DND-41 (cell line): ENCODE measurements around the gene VPS18.
A peak's percentile ranks its signal among the peaks of the same experiment; 100 is the strongest.

Experiments used
- ATAC-seq: fragments of 200-7000 bp; cut with Tn5 transposase; 3 replicates; pipeline ENCODE4 v1.9.1; 2021; ENCODE audit warnings: low read depth; ENCODE audit not compliant: insufficient read depth
- DNase-seq: peaks from one replicate; pipeline ENCODE4 v3.0.0-alpha.2; 2020
- H2AFZ ChIP-seq: 2 replicates; pipeline ENCODE4 v1.6.0; 2012; ENCODE audit warnings: low read depth, low read length
- H3K27ac ChIP-seq: 2 replicates; pipeline ENCODE4 v1.5.1; 2012; ENCODE audit warnings: low read length, inconsistent platforms
- H3K27me3 ChIP-seq: fragments of 200-600 bp; sonication (generic); 2 replicates; pipeline ENCODE4 v1.6.0; 2012; ENCODE audit warnings: low read length, mild to moderate bottlenecking, inconsistent platforms; ENCODE audit not compliant: insufficient read depth, poor library complexity
- H3K36me3 ChIP-seq: 2 replicates; pipeline ENCODE4 v1.5.1; 2012; ENCODE audit warnings: low read length, inconsistent platforms; ENCODE audit not compliant: insufficient read depth
- H3K4me1 ChIP-seq: 2 replicates; pipeline ENCODE4 v1.5.1; 2012; ENCODE audit warnings: mild to moderate bottlenecking, low read length; ENCODE audit not compliant: insufficient read depth
- H3K4me2 ChIP-seq: 2 replicates; pipeline ENCODE4 v1.6.0; 2012; ENCODE audit warnings: mild to moderate bottlenecking, moderate library complexity, low read length, inconsistent platforms; ENCODE audit not compliant: insufficient read depth
- H3K4me3 ChIP-seq, 2 experiments: fragments of 200-600 bp in 1 of 2; shearing (Covaris generic) in 1 of 2; 2 replicates each; pipeline ENCODE4 v1.5.1; 2012 to 2016; ENCODE audit warnings: inconsistent platforms in 2 of 2, low read length in 2 of 2, mild to moderate bottlenecking in 2 of 2, low read depth in 1 of 2, moderate library complexity in 1 of 2
- H3K79me2 ChIP-seq: 2 replicates; pipeline ENCODE4 v1.6.0; 2012; ENCODE audit warnings: low read length, inconsistent platforms; ENCODE audit not compliant: insufficient read depth
- H3K9ac ChIP-seq: 2 replicates; pipeline ENCODE4 v1.6.0; 2012; ENCODE audit warnings: low read depth, mild to moderate bottlenecking, inconsistent platforms, low read length, moderate library complexity
- H3K9me3 ChIP-seq: 2 replicates; pipeline ENCODE4 v1.5.1; 2012; ENCODE audit warnings: low read length, moderate library complexity, mild to moderate bottlenecking, inconsistent platforms; ENCODE audit not compliant: insufficient read depth, severe bottlenecking
- H4K20me1 ChIP-seq: 2 replicates; pipeline ENCODE4 v1.6.0; 2012; ENCODE audit warnings: low read length; ENCODE audit not compliant: insufficient read depth
- CTCF ChIP-seq: IDR thresholded peaks from 2 replicates; pipeline ENCODE4 v1.5.1; 2012; ENCODE audit warnings: borderline replicate concordance, low read length, moderate library complexity, mild to moderate bottlenecking; ENCODE audit not compliant: poor library complexity, severe bottlenecking; ENCODE audit errors: extremely low read depth
- EZH2 ChIP-seq: IDR thresholded peaks from 3 replicates; pipeline ENCODE4 v1.6.1; 2012; ENCODE audit warnings: borderline replicate concordance, low read depth, mild to moderate bottlenecking, moderate library complexity, low read length, inconsistent platforms; ENCODE audit not compliant: severe bottlenecking

The VPS18 gene

GRCh38 chr15:40878785-40879184 lies 15.5 kb upstream of the VPS18 start:
- Histone ChIP-seq H3K36me3 (no peaks in the 10 kb centered on the region), H3K4me2 (no peak overlapping the region), H4K20me1 (no peaks in the 10 kb centered on the region), H3K27me3 (peaks cover 11% of the 10 kb centered on the region), H3K9me3 (no peaks in the 10 kb centered on the region), H3K79me2 (no peaks in the 10 kb centered on the region), H2AFZ (no peak overlapping the region), H3K4me3 (no peak overlapping the region), H3K27ac (no peak overlapping the region), H3K9ac (no peak overlapping the region), H3K4me1 (peaks cover 9% of the 10 kb centered on the region)
- DNase-seq: no peak
- ATAC-seq: no peak
- TF ChIP-seq CTCF: no peak

GRCh38 chr15:40879609-40880008 lies 14.6 kb upstream of the VPS18 start:
- H3K27ac ChIP-seq: no peak overlapping the region
- H3K9ac ChIP-seq: no peak overlapping the region
- no peak overlapping the region for H3K4me3 ChIP-seq
- H3K4me1 ChIP-seq: peaks cover under 1% of the 10 kb centered on the region; the same call in 1 of the 2 replicates
- no peaks in the 10 kb centered on the region for H3K79me2 ChIP-seq
- no peak for ATAC-seq
- no peaks in the 10 kb centered on the region for H3K9me3 ChIP-seq
- peaks cover 3% of the 10 kb centered on the region for H3K27me3 ChIP-seq
- H3K36me3 ChIP-seq: no peaks in the 10 kb centered on the region
- H4K20me1 ChIP-seq: no peaks in the 10 kb centered on the region
- H3K4me2 ChIP-seq: no peak overlapping the region
- DNase-seq: no peak
- no peak for TF ChIP-seq CTCF
- no peak for TF ChIP-seq EZH2
- H2AFZ ChIP-seq: no peak overlapping the region

- no peaks in the 10 kb centered on the region for H3K9me3 ChIP-seq
- TF ChIP-seq CTCF (no peak), EZH2 (no peak)
Measured at GRCh38 chr15:40881351-40881750, 12.9 kb upstream of the VPS18 start.

GRCh38 chr15:40886586-40886985 lies 7.7 kb upstream of the VPS18 start:
- no peak overlapping the region for H3K4me2 ChIP-seq
- no peaks in the 10 kb centered on the region for H4K20me1 ChIP-seq
- no peaks in the 10 kb centered on the region for H3K79me2 ChIP-seq
- DNase-seq (no peak), ATAC-seq (no peak)
- no peaks in the 10 kb centered on the region for H3K4me1 ChIP-seq
- peak overlapping the region; percentile 52 for H2AFZ ChIP-seq
- no peak overlapping the region for H3K27ac ChIP-seq
- no peaks in the 10 kb centered on the region for H3K36me3 ChIP-seq
- H3K9ac ChIP-seq: no peak overlapping the region
- TF ChIP-seq EZH2: no peak
- no peak for TF ChIP-seq CTCF
- no peak overlapping the region for H3K4me3 ChIP-seq
- H3K27me3 ChIP-seq: no peaks in the 10 kb centered on the region
- H3K9me3 ChIP-seq: no peaks in the 10 kb centered on the region

More at GRCh38 chr15:40881351-40881750, 12.9 kb upstream of the VPS18 start:
- Histone ChIP-seq H3K79me2 (no peaks in the 10 kb centered on the region), H3K9ac (no peak overlapping the region), H3K4me2 (no peak overlapping the region), H3K27ac (no peak overlapping the region), H3K27me3 (no peaks in the 10 kb centered on the region), H3K4me1 (no peaks in the 10 kb centered on the region), H3K36me3 (no peaks in the 10 kb centered on the region), H2AFZ (no peak overlapping the region), H3K4me3 (no peak overlapping the region), H4K20me1 (no peaks in the 10 kb centered on the region)
- ATAC-seq (no peak), DNase-seq (no peak)
